ENCODE results near the gene DNAH10.

The DNAH10 gene

GRCh38 chr12:123761841-123762714 is at the start of gene DNAH10:
Gene DNAH10 (plus strand): TSS chr12:123762301. CDS start chr12:123762337, 36 bp downstream.
- no peak for DNase-seq (ENCODE audit: low spot score)

DNA sequence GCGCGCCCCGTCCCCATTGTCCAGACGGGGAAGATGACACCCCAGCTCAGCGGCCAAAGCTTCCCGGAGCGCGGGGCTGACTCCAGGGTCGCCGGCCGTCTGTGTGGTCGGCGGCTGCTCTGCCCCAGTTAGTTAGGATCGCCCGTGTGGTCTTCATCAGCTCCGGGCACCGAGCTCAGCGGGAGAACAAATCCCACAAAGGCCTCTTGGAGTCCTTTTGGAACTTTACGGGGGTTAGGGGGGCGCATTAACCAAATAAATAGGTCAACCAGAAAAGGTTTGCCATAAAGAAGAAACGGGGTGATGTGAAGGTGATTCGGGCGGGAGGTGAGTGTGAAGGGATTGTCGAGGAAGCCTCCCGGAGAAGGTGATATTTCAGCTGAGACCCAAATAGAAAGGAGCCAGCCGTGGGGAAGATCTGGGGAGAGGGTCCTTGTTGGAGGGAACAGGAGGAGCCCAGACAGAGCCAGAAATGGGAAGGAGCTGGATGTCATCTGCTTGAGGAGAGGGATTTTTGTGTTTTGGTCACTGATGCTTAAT is 49.3 kb upstream of the DNAH10 start:
- peak; percentile 34 for DNase-seq (ENCODE audit: low spot score)

DNA sequence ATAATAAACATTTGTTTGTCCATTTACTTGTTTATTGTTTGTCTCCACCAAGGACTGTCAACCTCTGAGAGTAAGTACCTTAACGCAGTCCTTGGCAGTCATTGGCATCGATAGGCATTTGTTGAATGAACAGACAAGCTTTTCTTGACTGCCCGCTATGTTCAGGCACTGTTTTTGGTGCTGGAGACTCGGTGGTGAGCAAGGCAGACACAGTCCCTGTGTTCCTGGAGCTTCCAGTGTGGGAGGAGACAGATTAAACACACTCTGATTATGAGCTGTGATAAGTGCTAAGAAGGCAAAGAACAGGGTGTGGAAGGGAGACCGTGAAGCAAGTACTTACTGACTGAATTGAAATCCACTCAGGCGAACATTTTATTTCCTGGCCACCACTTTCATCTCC is 48.7 kb upstream of the DNAH10 start:
- peak; percentile 56 for DNase-seq (ENCODE audit: low spot score)

- DNase-seq (ENCODE audit: low spot score): no peak
These were observed 48.1 kb upstream of the DNAH10 start for GRCh38 chr12:123713823-123714585.

DNA sequence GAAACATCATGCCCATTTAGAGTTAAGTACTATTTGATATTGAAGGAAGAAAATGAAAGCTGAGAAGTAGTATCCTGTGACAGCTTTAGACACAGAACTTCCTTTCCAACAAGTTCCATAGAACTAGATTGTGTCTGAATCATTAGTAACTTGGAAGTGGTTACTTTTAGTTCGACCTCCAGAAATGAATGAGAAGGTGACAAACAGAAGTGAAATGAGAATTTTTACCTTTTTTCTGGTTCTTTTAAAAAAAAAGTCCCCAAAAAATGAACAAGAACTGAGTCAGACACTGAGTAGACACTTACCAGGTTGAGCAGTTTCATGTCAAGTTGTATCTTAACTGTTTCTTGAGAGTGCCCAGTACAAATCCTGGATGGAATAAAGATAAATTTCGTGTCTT is 46.9 kb upstream of the DNAH10 start:
- no peak for DNase-seq (ENCODE audit: low spot score)

DNA sequence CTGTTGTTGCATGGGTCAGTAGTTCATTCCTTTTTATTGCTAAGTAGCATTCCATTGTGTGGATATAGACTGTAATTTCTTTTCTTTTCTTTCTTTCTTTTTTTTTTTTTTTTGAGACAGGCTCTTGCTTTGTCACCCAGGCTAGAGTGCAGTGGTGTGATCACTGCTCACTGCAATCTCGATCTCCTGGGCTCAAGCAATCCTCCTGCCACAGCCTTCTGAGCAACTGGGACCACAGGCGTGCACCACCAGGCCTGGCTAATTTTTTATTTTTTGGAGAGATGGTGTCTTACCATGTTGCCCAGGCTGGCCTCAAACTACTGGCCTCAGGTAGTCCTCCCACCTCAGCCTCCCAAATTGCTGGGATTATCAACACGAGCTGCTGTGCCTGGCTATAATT is 44.8 kb upstream of the DNAH10 start:
- no peak for DNase-seq (ENCODE audit: low spot score)

- DNase-seq (ENCODE audit: low spot score): no peak
These were observed 41.8 kb upstream of the DNAH10 start for GRCh38 chr12:123720141-123720814.

DNA sequence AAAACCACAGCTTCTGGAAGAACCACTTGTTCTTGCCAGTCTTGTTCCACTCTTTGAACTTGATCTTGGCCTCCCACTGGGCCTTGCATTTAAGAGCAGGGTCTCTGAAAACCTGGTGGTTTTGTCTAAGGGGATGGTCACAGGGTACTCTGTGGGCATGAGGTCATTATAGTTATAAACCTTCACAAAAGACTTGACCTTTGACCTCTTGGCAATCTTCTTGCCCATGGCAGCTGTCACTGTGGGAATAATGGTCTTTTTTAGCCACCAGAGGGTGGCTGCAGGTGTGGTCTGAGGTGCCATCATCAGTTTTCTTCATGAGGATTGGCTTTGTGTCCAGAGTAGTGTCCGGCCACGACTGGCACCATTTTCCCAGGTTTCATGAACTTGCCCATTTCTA is 40.9 kb upstream of the DNAH10 start:
- DNase-seq (ENCODE audit: low spot score): no peak

DNA sequence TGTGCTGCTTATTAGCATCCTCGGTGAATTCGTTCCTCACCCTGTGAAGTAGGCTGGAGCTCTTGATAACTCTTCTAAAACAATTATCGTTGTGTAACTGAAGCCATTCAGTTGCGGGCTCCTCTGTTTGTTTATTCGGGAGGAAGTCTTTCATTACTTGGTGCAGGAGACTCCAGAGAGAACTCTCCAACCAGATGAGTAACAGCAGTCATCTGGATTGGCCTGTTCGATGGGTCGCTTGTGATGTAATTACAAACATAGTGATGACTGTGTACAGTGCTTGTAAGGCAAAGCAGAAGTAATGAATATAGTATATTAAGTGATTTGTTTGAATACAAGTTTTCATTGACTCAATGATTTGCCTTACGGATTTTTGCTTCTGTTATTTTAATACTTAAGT is 39.1 kb upstream of the DNAH10 start:
- DNase-seq (ENCODE audit: low spot score): no peak

DNA sequence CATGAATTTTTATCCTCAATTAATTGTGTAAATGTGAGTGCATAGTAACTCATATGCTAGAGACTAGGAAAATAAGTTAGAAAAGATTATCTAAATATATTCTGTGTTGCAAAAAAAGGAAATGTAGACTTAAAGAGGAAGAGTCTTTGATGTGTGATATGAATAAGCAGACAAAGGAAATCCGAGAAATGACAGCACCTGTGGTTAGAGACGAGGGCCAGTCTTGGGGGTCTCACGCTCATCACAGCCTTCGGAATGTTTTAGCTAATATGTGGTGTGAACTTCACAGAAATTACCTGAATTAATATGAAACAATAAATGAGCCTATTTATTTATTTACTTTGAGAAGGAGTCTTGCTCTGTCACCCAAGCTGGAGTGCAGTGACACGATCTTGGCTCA is 38.3 kb upstream of the DNAH10 start:
- no peak for DNase-seq (ENCODE audit: low spot score)

GRCh38 chr12:123726244-123726643 is 35.9 kb upstream of the DNAH10 start:
- DNase-seq (ENCODE audit: low spot score): no peak

GRCh38 chr12:123726962-123727361 is 35.1 kb upstream of the DNAH10 start:
- no peak for DNase-seq (ENCODE audit: low spot score)

DNA sequence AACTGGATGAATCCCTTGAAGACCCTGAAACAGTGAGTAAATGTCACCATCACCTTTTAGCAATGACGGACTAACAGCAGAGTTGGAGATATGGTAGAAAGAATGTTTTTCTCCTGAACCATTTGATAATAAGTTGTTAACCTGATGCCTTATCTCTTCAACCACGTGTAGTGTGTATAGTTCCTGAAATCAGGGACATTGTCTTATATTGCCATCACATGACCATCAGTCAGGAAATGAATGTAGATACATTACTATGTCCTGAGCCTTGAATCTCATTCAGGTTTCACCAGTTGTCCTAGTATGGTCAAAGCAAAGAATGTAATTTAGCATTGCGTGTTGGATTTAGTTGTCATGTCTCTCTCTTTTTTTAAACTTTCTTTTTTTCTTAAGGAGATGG is 34.2 kb upstream of the DNAH10 start:
- no peak for DNase-seq (ENCODE audit: low spot score)

- no peak for DNase-seq (ENCODE audit: low spot score)
These were observed 30.5 kb upstream of the DNAH10 start for GRCh38 chr12:123731596-123731995.

DNA sequence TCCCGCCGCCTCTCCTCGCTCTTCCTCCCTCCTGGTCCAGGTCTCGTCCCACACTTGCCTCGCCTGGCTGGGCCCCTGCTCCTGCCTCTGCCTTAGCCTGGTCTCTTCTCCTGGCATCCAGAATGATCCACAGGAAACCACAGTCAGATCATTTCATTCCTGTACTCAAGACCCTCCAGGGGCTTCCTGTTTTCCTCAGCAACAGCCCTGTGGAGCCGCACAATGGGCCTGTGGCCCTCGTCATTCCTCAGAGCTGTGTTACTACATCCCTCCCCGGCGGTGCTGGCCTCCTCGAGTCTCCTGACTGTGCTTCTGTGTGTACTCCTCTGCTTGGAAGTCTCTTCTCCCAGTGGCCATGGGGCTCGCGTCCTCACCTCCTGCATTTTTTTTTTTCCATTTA is 29.9 kb upstream of the DNAH10 start:
- no peak for DNase-seq (ENCODE audit: low spot score)

DNA sequence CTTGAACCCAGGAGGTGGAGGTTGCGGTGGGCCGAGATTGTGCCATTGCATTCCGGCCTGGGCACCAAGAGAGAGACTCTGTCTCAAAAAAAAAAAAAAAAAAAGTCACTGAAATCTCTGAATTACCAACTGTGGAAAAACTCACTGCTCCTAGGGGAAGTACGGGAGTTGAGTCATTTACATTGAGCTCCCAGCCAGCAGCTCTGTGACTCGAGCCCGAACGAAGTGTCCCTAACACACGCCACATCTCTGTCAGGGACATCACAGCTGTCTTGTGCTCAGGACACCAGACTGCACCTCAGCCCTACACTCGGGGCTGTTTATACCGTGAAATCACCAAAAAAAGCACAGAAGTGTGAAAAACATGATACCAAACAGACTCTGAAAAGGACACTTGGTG is 28.9 kb upstream of the DNAH10 start:
- no peak for DNase-seq (ENCODE audit: low spot score)

- no peak for DNase-seq (ENCODE audit: low spot score)
These were observed 27.8 kb upstream of the DNAH10 start for GRCh38 chr12:123734268-123734667.

DNA sequence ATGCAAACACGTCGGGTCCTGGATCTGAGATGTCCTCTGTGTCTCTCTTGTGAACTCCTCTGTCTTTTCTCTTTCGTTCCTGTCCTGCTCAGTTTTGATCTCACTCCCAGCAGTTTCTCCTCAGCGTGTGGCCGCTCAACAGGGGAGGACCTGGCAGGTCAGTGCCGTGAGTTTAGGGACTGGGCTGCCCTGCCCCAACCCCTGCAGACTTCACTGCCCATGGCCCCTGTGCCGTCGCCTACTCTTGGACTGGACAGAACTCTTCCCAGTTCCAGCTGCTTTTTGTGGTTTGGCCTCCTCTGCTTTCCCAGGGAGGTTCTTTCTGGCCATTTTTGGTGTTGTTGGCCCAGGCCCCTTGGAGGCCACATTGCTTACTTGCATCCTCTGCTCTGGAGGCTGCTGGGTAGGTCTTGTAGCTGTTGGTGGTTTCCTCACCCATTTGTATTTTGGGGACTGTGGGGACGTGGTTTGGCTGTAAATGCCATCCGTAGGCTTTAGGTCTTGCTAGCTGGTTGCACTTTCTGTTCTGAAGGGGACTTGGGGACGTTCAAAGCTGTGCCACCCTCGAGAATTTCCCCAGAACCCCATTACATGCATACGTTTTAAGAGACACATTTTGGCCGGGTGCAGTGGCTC is 20.0 kb upstream of the DNAH10 start:
- DNase-seq (ENCODE audit: low spot score): no peak

DNA sequence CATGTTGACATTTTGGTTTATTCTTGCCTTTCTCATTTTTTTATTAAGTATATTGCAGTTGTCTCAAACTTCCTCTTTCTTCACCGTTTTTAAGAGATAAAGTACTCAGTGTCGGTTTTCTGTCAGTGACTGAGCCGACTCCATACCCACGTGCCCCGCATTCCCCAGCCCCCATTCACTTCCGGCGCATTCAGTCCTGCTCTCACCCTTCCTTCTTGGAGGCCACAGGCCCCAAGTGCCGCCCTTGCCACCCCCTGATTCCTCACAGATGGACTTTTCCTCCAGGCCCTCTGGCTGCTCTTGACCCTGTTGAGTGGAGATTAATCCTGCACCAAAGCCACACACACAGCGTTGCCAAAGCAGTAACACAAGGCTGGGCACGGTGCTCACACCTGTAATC is 19.1 kb upstream of the DNAH10 start:
- DNase-seq (ENCODE audit: low spot score): no peak

- DNase-seq (ENCODE audit: low spot score): no peak
These were observed 17.3 kb upstream of the DNAH10 start for GRCh38 chr12:123744836-123745235.

GRCh38 chr12:123747309-123747708 is 14.8 kb upstream of the DNAH10 start:
- no peak for DNase-seq (ENCODE audit: low spot score)

- DNase-seq (ENCODE audit: low spot score): no peak
These were observed 13.9 kb upstream of the DNAH10 start for GRCh38 chr12:123748161-123748560.
